GM21529 (cell line): ENCODE data around the gene PPHLN1.
"Not testable (repeated sequence)": the region's sequence is repeated elsewhere in the genome, so short reads cannot be mapped to it uniquely, and the experiment has no call there.

Source experiments
- ATAC-seq: cut with Tn5 transposase; IDR thresholded peaks from one replicate; pipeline ENCODE4 v1.9.1; 2021; ENCODE audit not compliant: unreplicated experiment

Gene PPHLN1

GRCh38 chr12:42322567-42322966, 3.4 kb upstream of the PPHLN1 start:
- no peak for ATAC-seq

- ATAC-seq = no peak
Measured at GRCh38 chr12:42323856-42324255, 2.1 kb upstream of the PPHLN1 start.

- no peak for ATAC-seq
Measured at GRCh38 chr12:42325326-42325652, 678 bp upstream of the PPHLN1 start.

GRCh38 chr12:42326541-42327226, 717 bp downstream of the PPHLN1 start:
- ATAC-seq = peak; percentile 25

GRCh38 chr12:42327227-42327590, 1.2 kb downstream of the PPHLN1 start:
- ATAC-seq = no peak

GRCh38 chr12:42330097-42330496, 4.1 kb downstream of the PPHLN1 start:
- ATAC-seq = not testable (repeated sequence)

- peak; percentile 80 for ATAC-seq
Measured at GRCh38 chr12:42332301-42333285, 6.6 kb downstream of the PPHLN1 start.

- no peak for ATAC-seq
Measured at GRCh38 chr12:42336286-42336685, 10.3 kb downstream of the PPHLN1 start.

GRCh38 chr12:42338280-42338679, 12.3 kb downstream of the PPHLN1 start:
- ATAC-seq = no peak

- no peak for ATAC-seq
Measured at GRCh38 chr12:42342028-42342427, 16.1 kb downstream of the PPHLN1 start.

- ATAC-seq = no peak
Measured at GRCh38 chr12:42343721-42344120, 17.8 kb downstream of the PPHLN1 start.

GRCh38 chr12:42346403-42347002, 20.5 kb downstream of the PPHLN1 start:
- ATAC-seq = no peak

- not testable (repeated sequence) for ATAC-seq
Measured at GRCh38 chr12:42349119-42350020, 23.4 kb downstream of the PPHLN1 start.

GRCh38 chr12:42350021-42350407, 24.0 kb downstream of the PPHLN1 start:
- not testable (repeated sequence) for ATAC-seq

- no peak for ATAC-seq
Measured at GRCh38 chr12:42356344-42356743, 30.4 kb downstream of the PPHLN1 start.

- ATAC-seq = peak; percentile 80
Measured at GRCh38 chr12:42360747-42361403, 34.9 kb downstream of the PPHLN1 start.

GRCh38 chr12:42361909-42362646, 36.1 kb downstream of the PPHLN1 start:
- no peak for ATAC-seq

- no peak for ATAC-seq
Measured at GRCh38 chr12:42362647-42363260, 36.8 kb downstream of the PPHLN1 start.

- no peak for ATAC-seq
Measured at GRCh38 chr12:42364692-42365091, 38.7 kb downstream of the PPHLN1 start.
